Activated CD4-positive, alpha-beta T cell treated with anti-CD3 and anti-CD28 coated beads, Interleukin-2, Interleukin-4, amounts not matched to agents 100 ng/mL and 50 ng/mL, durations not matched to agents 16 hours and 8 hours (primary cell): Measurements from ENCODE around the gene LUC7L.
"Not testable (repeated sequence)": the region's sequence is repeated elsewhere in the genome, so short reads cannot be mapped to it uniquely, and the experiment has no call there.

Source experiments
- DNase-seq: peaks from one replicate; pipeline ENCODE4 v3.0.0-alpha.2; 2020; ENCODE audit warnings: low spot score

The LUC7L gene

GRCh38 chr16:165539-166374, 63.5 kb downstream of the LUC7L start, which contains the start of gene HBM:
HBM (plus strand) TSS chr16:165978; CDS start chr16:165998, 20 bp downstream.
- no peak for DNase-seq

GRCh38 chr16:164827-165538, 64.3 kb downstream of the LUC7L start:
- no peak for DNase-seq

GRCh38 chr16:164134-164823, 65.0 kb downstream of the LUC7L start:
- DNase-seq, result not testable (repeated sequence)

- not testable (repeated sequence) for DNase-seq
Observed at GRCh38 chr16:163696-164095, 65.6 kb downstream of the LUC7L start.

GRCh38 chr16:163139-163538, 66.1 kb downstream of the LUC7L start:
- DNase-seq, result not testable (repeated sequence)

- no peak for DNase-seq
Observed at GRCh38 chr16:162271-162991, 66.8 kb downstream of the LUC7L start.

- DNase-seq, result no peak
Observed at GRCh38 chr16:160691-161190, 68.5 kb downstream of the LUC7L start.

- DNase-seq, result not testable (repeated sequence)
Observed at GRCh38 chr16:160242-160641, 69.0 kb downstream of the LUC7L start.

- DNase-seq, result no peak
Observed at GRCh38 chr16:159136-159849, 70.0 kb downstream of the LUC7L start.

GRCh38 chr16:155031-155398, 74.2 kb downstream of the LUC7L start:
- no peak for DNase-seq

- no peak for DNase-seq
Observed at GRCh38 chr16:154217-155030, 74.8 kb downstream of the LUC7L start.

GRCh38 chr16:153550-154216, 75.6 kb downstream of the LUC7L start:
- DNase-seq, result not testable (repeated sequence)

GRCh38 chr16:153129-153521, 76.1 kb downstream of the LUC7L start:
- not testable (repeated sequence) for DNase-seq

- DNase-seq, result no peak
Observed at GRCh38 chr16:152141-153128, 76.8 kb downstream of the LUC7L start, which contains the start of gene HBZ. HBZ (plus strand) TSS chr16:152644; CDS start chr16:152910, 266 bp downstream.

GRCh38 chr16:149024-149660, 80.1 kb downstream of the LUC7L start:
- DNase-seq, result no peak

- DNase-seq, result no peak
Observed at GRCh38 chr16:146646-147045, 82.6 kb downstream of the LUC7L start.

- DNase-seq, result no peak
Observed at GRCh38 chr16:144797-145252, 84.4 kb downstream of the LUC7L start.

- DNase-seq, result no peak
Observed at GRCh38 chr16:143456-143855, 85.8 kb downstream of the LUC7L start.
